ENCODE measurements around the gene SPTBN5. TPM values are rescaled to one million over a fixed set of nuclear protein-coding genes. Genes with fewer than 3 reads are reported as not detected.

SPTBN5 gene
- total RNA-seq, 1 experiment from 2014 or later = 2.1 TPM

DNA sequence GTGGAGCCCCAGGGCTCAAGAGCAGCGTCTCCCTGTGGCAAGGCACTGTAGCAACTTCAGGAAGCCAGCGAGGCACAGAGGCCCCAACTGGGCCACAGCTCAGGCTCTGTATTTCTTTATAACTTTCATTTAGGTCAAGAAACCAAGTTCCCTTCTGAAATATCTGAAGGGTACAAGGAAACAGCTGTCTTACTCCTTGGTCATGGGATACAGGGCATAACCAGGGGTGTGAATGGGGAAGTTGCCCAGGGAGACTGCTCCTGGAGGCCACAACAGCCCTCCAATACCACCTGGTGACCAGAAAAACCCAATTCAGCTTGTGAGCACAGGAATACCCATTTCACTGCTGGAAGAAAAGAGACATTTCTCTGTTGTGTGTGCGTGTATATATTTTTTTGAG is 13.3 kb upstream of the SPTBN5 start:
- no peaks in the 10 kb centered on the region for H3K27me3 ChIP-seq (ENCODE audit: control insufficient read depth, insufficient read depth, low read length)
- in situ Hi-C loops (cut with HindIII; ENCODE audit: low pct_unique_long_range_greater_than_20kb, low sequenced_read_pairs) = no loop called here
- H3K4me1 ChIP-seq (ENCODE audit: control insufficient read depth, insufficient read depth, low read length) = 0 out of 2 replicates have a peak, but pooled peaks cover 2% of the 10 kb centered on the region
- no peaks in the 10 kb centered on the region for H3K36me3 ChIP-seq (ENCODE audit: control insufficient read depth, insufficient read depth, low read length)
- POLR2A ChIA-PET = no interaction called here
- no peak for ATAC-seq
- H3K4me3 ChIP-seq (ENCODE audit: low read depth in 2 of 2, low read length in 2 of 2) = no peak overlapping the region
- H3K9me3 ChIP-seq (ENCODE audit: control insufficient read depth, insufficient read depth, low read depth, low read length) = no peaks in the 10 kb centered on the region
- CTCF ChIA-PET = no interaction called here
- H3K27ac ChIP-seq (ENCODE audit: low read length) = no peak overlapping the region
- no TSS peak for BruUV-seq (replicated peaks)
- DNase-seq (ENCODE audit: low read depth, low spot score) = no peak
- TF ChIP-seq TCF7L2 (IDR thresholded peaks at IDR 0.05; ENCODE audit: low read depth, low read length) (no peak), SIN3A (IDR thresholded peaks at IDR 0.05; ENCODE audit: borderline replicate concordance, insufficient read depth, low read depth, low read length) (no peak), POLR2AphosphoS5 (IDR thresholded peaks at IDR 0.05; ENCODE audit: low read depth, low read length) (no peak)
- TF ChIP-seq, protein P1, sequence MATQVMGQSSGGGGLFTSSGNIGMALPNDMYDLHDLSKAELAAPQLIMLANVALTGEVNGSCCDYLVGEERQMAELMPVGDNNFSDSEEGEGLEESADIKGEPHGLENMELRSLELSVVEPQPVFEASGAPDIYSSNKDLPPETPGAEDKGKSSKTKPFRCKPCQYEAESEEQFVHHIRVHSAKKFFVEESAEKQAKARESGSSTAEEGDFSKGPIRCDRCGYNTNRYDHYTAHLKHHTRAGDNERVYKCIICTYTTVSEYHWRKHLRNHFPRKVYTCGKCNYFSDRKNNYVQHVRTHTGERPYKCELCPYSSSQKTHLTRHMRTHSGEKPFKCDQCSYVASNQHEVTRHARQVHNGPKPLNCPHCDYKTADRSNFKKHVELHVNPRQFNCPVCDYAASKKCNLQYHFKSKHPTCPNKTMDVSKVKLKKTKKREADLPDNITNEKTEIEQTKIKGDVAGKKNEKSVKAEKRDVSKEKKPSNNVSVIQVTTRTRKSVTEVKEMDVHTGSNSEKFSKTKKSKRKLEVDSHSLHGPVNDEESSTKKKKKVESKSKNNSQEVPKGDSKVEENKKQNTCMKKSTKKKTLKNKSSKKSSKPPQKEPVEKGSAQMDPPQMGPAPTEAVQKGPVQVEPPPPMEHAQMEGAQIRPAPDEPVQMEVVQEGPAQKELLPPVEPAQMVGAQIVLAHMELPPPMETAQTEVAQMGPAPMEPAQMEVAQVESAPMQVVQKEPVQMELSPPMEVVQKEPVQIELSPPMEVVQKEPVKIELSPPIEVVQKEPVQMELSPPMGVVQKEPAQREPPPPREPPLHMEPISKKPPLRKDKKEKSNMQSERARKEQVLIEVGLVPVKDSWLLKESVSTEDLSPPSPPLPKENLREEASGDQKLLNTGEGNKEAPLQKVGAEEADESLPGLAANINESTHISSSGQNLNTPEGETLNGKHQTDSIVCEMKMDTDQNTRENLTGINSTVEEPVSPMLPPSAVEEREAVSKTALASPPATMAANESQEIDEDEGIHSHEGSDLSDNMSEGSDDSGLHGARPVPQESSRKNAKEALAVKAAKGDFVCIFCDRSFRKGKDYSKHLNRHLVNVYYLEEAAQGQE (IDR thresholded peaks at IDR 0.05; ENCODE audit: insufficient read depth in 1 of 2, low read depth in 2 of 2, low read length in 1 of 2) = no peak
- TF ChIP-seq, protein P2, sequence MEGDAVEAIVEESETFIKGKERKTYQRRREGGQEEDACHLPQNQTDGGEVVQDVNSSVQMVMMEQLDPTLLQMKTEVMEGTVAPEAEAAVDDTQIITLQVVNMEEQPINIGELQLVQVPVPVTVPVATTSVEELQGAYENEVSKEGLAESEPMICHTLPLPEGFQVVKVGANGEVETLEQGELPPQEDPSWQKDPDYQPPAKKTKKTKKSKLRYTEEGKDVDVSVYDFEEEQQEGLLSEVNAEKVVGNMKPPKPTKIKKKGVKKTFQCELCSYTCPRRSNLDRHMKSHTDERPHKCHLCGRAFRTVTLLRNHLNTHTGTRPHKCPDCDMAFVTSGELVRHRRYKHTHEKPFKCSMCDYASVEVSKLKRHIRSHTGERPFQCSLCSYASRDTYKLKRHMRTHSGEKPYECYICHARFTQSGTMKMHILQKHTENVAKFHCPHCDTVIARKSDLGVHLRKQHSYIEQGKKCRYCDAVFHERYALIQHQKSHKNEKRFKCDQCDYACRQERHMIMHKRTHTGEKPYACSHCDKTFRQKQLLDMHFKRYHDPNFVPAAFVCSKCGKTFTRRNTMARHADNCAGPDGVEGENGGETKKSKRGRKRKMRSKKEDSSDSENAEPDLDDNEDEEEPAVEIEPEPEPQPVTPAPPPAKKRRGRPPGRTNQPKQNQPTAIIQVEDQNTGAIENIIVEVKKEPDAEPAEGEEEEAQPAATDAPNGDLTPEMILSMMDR (IDR thresholded peaks at IDR 0.05) = no peak
- intact Hi-C loops (cut with micrococcal nuclease; ENCODE audit: unreplicated experiment) = no loop called here

DNA sequence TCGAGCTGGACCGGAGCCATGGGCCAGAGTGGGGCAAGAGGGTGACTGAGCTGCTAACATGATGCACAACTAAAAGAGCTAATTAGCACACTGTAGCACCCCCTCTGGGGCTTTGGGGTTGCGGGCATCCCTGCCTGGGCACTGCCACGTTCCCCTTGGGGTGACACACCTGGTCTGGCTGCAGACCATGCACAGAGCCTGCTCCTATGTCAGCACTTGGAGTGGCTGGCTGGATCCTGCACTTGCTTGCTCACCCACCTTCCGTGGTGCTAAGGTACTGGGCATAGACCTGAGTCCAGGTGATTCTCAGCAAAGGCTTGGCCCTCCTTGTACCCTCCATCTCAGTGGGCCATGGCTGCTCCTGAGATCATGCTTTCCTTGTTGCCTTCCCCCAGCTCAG is 12.8 kb upstream of the SPTBN5 start:
- ChIA-PET CTCF (no interaction called here), POLR2A (no interaction called here)
- no peak overlapping the region for H3K27ac ChIP-seq (ENCODE audit: low read length)
- DNase-seq (ENCODE audit: low read depth, low spot score) (no peak), ATAC-seq (no peak)
- no peak for TF ChIP-seq TCF7L2 (IDR thresholded peaks at IDR 0.05; ENCODE audit: low read depth, low read length)
- TF ChIP-seq SIN3A (IDR thresholded peaks at IDR 0.05; ENCODE audit: borderline replicate concordance, insufficient read depth, low read depth, low read length) = no peak
- TF ChIP-seq, protein P2 (IDR thresholded peaks at IDR 0.05) = no peak
- no peak for TF ChIP-seq POLR2AphosphoS5 (IDR thresholded peaks at IDR 0.05; ENCODE audit: low read depth, low read length)
- TF ChIP-seq, protein P1 (IDR thresholded peaks at IDR 0.05; ENCODE audit: insufficient read depth in 1 of 2, low read depth in 2 of 2, low read length in 1 of 2) = no peak
- BruUV-seq (replicated peaks) = no TSS peak
- in situ Hi-C loops (cut with HindIII; ENCODE audit: low pct_unique_long_range_greater_than_20kb, low sequenced_read_pairs) (no loop called here), intact Hi-C loops (cut with micrococcal nuclease; ENCODE audit: unreplicated experiment) (no loop called here)
- no peaks in the 10 kb centered on the region for H3K27me3 ChIP-seq (ENCODE audit: control insufficient read depth, insufficient read depth, low read length)
- no peaks in the 10 kb centered on the region for H3K36me3 ChIP-seq (ENCODE audit: control insufficient read depth, insufficient read depth, low read length)
- H3K4me1 ChIP-seq (ENCODE audit: control insufficient read depth, insufficient read depth, low read length) = 0 out of 2 replicates have a peak, but pooled peaks cover 2% of the 10 kb centered on the region
- H3K9me3 ChIP-seq (ENCODE audit: control insufficient read depth, insufficient read depth, low read depth, low read length) = no peaks in the 10 kb centered on the region
- H3K4me3 ChIP-seq (ENCODE audit: low read depth in 2 of 2, low read length in 2 of 2) = no peak overlapping the region
